Activated B cell treated with CpG ODN at 0.5 μM for 24 hours (primary cell): ENCODE results near the gene PCGF2. TPM values are rescaled to one million over a fixed set of nuclear protein-coding genes. Genes with fewer than 3 reads are reported as not detected.

Experiments
- ATAC-seq: fragments of 200-7000 bp; cut with Tn5 transposase; one replicate; pipeline ENCODE4 v1.10.0; 2021; ENCODE audit warnings: low read depth, mild to moderate bottlenecking, moderate library complexity
- CTCF ChIA-PET: fragments of 350-600 bp; sonication (Branson Sonifier 250); formaldehyde crosslinking; loops from one replicate; lab custom pipeline; 2021; ENCODE audit warnings: antibody characterized with exemption; lab: Charles Lee
- POLR2A ChIA-PET: fragments of 350-600 bp; sonication (Branson Sonifier 250); formaldehyde crosslinking; loops from one replicate; lab custom pipeline; 2021; ENCODE audit warnings: antibody characterized with exemption; lab: Charles Lee
- DNase-seq: peaks from one replicate; pipeline ENCODE4 v3.0.0; 2022
- H3K27ac Mint-ChIP-seq: one replicate; pipeline ENCODE4 v1.8.0; 2020; ENCODE audit warnings: mixed read lengths
- H3K27me3 Mint-ChIP-seq: one replicate; pipeline ENCODE4 v1.8.0; 2021; ENCODE audit warnings: mixed read lengths
- H3K36me3 Mint-ChIP-seq: one replicate; pipeline ENCODE4 v1.8.0; 2021; ENCODE audit warnings: low read depth, mixed read lengths
- H3K4me1 Mint-ChIP-seq: one replicate; pipeline ENCODE4 v1.8.0; 2021; ENCODE audit warnings: mixed read lengths
- H3K4me3 Mint-ChIP-seq: one replicate; pipeline ENCODE4 v1.8.0; 2020; ENCODE audit warnings: mild to moderate bottlenecking, mixed read lengths
- H3K9me3 Mint-ChIP-seq: one replicate; pipeline ENCODE4 v1.8.0; 2020; ENCODE audit warnings: mixed read lengths
- intact Hi-C: fragments of 100-400 bp; cut with micrococcal nuclease; formaldehyde crosslinking; loops from one replicate; pipeline ENCODE4 v1.15.1; 2024
- total RNA-seq: library from RNA; stranded (reverse); gene quantifications from 2 replicates; pipeline ENCODE4 v1.2.3, GENCODE V29; 2022
- TF ChIP-seq, protein P1 (sequence below): fragments of 200-600 bp; IDR thresholded peaks from one replicate; pipeline ENCODE4 v1.8.0; 2022; ENCODE audit warnings: antibody characterized with exemption, mild to moderate bottlenecking

The PCGF2 gene
- total RNA-seq, 1 donor from 2014 or later = not detected

DNA sequence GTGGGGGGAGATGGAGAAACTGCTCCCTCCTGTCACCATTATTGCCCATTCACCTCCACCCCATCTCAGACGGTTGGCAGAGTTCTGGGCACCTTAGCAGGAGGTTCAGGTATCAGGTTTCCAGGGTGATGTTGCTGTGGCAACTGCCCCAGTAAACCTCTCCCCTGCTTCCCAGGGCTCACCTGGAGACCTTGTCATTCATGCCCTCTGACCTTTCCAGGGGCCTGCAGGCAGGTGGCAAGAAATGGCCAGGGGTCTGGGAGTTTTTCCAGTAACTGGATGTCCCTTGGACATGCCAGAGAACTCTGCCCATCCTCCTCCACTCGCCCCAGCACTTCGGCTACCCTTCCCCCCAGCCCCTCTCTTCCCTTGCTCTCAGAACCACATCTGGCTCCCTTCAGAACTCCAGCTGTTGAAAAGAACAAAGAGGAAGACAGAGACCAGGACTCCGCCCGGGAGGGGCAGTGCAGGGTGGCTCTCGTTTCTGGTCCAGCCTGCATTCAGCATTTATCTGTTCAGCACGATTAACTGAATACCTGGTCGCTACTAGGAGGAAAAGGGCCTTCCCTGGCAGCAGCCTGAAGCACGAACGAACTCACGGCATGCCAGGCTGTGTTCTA lies 34.6 kb downstream of the PCGF2 start:
- TF ChIP-seq, protein P1, sequence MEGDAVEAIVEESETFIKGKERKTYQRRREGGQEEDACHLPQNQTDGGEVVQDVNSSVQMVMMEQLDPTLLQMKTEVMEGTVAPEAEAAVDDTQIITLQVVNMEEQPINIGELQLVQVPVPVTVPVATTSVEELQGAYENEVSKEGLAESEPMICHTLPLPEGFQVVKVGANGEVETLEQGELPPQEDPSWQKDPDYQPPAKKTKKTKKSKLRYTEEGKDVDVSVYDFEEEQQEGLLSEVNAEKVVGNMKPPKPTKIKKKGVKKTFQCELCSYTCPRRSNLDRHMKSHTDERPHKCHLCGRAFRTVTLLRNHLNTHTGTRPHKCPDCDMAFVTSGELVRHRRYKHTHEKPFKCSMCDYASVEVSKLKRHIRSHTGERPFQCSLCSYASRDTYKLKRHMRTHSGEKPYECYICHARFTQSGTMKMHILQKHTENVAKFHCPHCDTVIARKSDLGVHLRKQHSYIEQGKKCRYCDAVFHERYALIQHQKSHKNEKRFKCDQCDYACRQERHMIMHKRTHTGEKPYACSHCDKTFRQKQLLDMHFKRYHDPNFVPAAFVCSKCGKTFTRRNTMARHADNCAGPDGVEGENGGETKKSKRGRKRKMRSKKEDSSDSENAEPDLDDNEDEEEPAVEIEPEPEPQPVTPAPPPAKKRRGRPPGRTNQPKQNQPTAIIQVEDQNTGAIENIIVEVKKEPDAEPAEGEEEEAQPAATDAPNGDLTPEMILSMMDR = no peak
- CTCF ChIA-PET = no interaction called here
- Mint-ChIP-seq H3K4me3 (no peak overlapping the region), H3K9me3 (no peaks in the 10 kb centered on the region), H3K27me3 (no peaks in the 10 kb centered on the region), H3K36me3 (peaks cover 89% of the 10 kb centered on the region), H3K4me1 (peaks cover 11% of the 10 kb centered on the region), H3K27ac (no peak overlapping the region)
- ATAC-seq = no peak
- intact Hi-C loops = no loop called here
- DNase-seq = no peak
- POLR2A ChIA-PET = interaction anchor here (1.1 kb wide), 1 partner anchor 15 kb away, joined by 3 read pairs; no protein-coding TSS in a partner anchor

DNA sequence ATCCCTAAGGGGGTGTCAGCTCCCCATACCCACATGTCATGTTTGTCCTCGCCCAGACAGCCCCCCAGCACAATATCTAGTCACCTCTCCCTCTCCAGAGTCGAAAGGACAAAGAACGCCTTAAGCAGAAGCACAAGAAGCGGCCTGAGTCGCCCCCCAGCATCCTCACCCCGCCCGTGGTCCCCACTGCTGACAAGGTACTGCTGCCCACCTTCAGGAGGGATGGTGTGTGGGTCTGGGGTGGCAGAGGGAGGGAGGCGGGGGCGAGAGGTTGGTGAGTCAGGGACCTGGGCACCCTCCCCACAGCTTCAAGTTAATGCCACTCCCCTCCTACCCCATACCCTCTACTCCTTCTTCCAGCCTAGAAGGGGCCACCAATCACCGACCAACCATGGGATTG lies 35.5 kb downstream of the PCGF2 start:
- ChIA-PET CTCF (no interaction called here), POLR2A (interaction anchor here (0.6 kb wide), 1 partner anchor 35 kb away, joined by 5 read pairs; no protein-coding TSS in a partner anchor)
- intact Hi-C loops = no loop called here
- Mint-ChIP-seq H3K36me3 (peaks cover 89% of the 10 kb centered on the region), H3K4me1 (peaks cover 17% of the 10 kb centered on the region), H3K27me3 (no peaks in the 10 kb centered on the region), H3K9me3 (no peaks in the 10 kb centered on the region), H3K4me3 (no peak overlapping the region), H3K27ac (no peak overlapping the region)
- DNase-seq = no peak
- TF ChIP-seq, protein P1 = no peak
- no peak for ATAC-seq

DNA sequence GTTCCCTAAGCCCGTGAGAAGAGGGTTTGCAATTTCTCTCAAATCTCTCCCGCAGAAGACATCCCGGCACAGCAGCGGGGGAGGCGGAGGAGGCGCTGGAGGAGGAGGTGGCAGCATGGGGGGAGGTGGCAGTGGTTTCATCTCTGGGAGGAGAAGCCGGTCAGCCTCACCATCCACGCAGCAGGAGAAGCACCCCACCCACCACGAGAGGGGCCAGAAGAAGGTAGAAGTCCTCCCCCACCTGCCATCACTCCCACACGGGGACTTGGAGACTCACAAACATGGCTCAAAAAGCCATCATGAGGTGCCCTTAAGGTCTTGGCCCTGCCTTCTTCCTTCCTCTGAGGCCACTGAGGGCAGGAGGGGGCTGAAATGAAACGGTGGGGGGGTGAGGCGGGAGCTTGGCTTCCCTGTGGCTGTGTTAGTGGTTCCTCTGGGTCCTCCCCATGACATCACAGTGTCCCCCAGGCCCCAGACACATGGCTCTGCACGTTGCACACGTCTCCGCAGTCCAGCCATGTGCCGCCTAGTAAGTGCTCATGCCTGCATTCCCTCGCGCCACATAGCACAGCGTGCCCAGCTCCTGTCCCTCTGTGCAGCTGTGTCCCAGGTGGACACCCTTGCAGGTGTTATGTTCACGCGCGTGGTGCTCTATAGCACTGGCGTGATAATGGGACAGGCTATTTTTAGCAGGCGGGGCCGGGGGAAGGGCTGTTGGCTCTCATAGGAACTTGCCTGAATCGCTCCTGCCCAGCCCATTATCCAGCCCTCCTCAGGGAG lies 36.2 kb downstream of the PCGF2 start:
- Mint-ChIP-seq H3K4me1 (peaks cover 23% of the 10 kb centered on the region), H3K9me3 (no peaks in the 10 kb centered on the region), H3K27ac (no peak overlapping the region), H3K36me3 (peaks cover 87% of the 10 kb centered on the region), H3K27me3 (no peaks in the 10 kb centered on the region), H3K4me3 (no peak overlapping the region)
- DNase-seq = no peak
- no peak for ATAC-seq
- intact Hi-C loops = no loop called here
- TF ChIP-seq, protein P1 = no peak
- CTCF ChIA-PET = no interaction called here
- POLR2A ChIA-PET = interaction anchor here (0.6 kb wide), 1 partner anchor 35 kb away, joined by 5 read pairs; no protein-coding TSS in a partner anchor

DNA sequence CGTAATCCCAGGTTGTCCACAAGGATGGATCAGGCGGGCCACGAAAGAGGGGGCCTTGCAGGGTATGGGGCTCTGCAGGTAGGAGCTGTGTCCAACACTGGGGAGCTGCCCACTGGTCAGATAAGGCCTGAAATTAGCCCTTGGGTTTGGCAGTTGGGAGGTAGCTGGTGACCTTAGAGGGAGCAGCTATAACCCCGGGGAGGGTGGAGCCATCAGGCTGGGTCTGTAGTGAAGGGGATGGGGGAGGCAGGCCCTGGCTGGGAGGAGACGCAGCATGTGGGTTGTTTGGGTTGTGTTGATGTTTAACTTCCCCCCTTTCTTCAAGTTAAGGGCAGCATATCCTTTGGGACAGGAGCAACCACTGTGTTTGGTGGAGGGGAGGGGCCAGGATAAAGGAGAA lies 37.2 kb downstream of the PCGF2 start:
- Mint-ChIP-seq H3K27me3 (no peaks in the 10 kb centered on the region), H3K36me3 (peaks cover 80% of the 10 kb centered on the region), H3K9me3 (no peaks in the 10 kb centered on the region), H3K4me1 (peaks cover 31% of the 10 kb centered on the region), H3K27ac (no peak overlapping the region), H3K4me3 (no peak overlapping the region)
- no peak for ATAC-seq
- ChIA-PET POLR2A (interaction anchor here (1.0 to 1.1 kb wide), 2 partner anchors 9 to 17 kb away, joined by 3 to 5 read pairs; no protein-coding TSS in a partner anchor), CTCF (interaction anchor here (1.3 to 1.8 kb wide), 3 partner anchors 19 to 34 kb away, joined by 4 to 5 read pairs (median 4); partner anchors contain the start of gene CISD3)
- no peak for DNase-seq
- TF ChIP-seq, protein P1 = no peak
- intact Hi-C loops = no loop called here

DNA sequence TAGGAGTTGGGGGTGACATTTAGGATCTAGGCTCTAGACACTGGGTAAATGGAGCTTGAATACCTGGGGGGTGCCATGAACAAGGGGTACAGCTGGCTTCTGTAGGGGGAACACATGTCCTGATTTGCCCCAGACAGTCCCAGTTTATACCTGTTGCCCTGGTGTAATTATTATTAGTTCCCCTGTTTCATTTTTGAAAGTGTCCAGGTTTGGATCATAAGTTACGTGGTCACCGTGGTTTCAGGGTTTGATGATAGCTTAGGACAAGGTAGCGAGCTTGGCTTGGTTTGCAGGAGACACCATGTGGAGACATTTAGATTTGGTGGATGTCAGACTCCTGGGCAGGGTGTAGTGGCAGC lies 37.6 kb downstream of the PCGF2 start:
- Mint-ChIP-seq H3K4me3 (no peak overlapping the region), H3K36me3 (peaks cover 76% of the 10 kb centered on the region), H3K4me1 (peaks cover 29% of the 10 kb centered on the region), H3K27ac (no peak overlapping the region), H3K27me3 (no peaks in the 10 kb centered on the region), H3K9me3 (no peaks in the 10 kb centered on the region)
- ATAC-seq = no peak
- intact Hi-C loops = no loop called here
- DNase-seq = no peak
- ChIA-PET CTCF (interaction anchor here (1.3 to 1.8 kb wide), 3 partner anchors 20 to 34 kb away, joined by 4 to 5 read pairs (median 4); partner anchors contain the start of gene CISD3), POLR2A (interaction anchor here (1.0 to 1.1 kb wide), 2 partner anchors 9 to 18 kb away, joined by 3 to 5 read pairs; no protein-coding TSS in a partner anchor)
- TF ChIP-seq, protein P1 = no peak
